GM12878 (cell line): ENCODE data around the gene CDC25C. TPM values are rescaled to one million over a fixed set of nuclear protein-coding genes. Genes with fewer than 3 reads are reported as not detected.

Source experiments
- ATAC-seq: fragments of 200-7000 bp; cut with Tn5 transposase; 3 replicates; pipeline ENCODE4 v1.9.1; 2020; ENCODE audit warnings: mild to moderate bottlenecking, moderate library complexity
- BruUV-seq: library from RNA; stranded (reverse); fragments of 400-500 nt; replicated peaks from 2 replicates; lab custom pipeline; 2021; lab: Mats Ljungman, UMichigan
- CTCF ChIA-PET: fragments of 300-600 bp; sonication (Branson Sonifier 250); formaldehyde crosslinking; extraction: SDS; loops from one replicate; lab custom pipeline; 2021; ENCODE audit warnings: inconsistent platforms; lab: Yijun Ruan, JAX
- POLR2A ChIA-PET: fragments of 350-600 bp; formaldehyde crosslinking; extraction: SDS; loops from one replicate; lab custom pipeline; 2021; ENCODE audit warnings: inconsistent platforms; lab: Charles Lee
- RAD21 ChIA-PET: fragments of 300-600 bp; sonication (Branson Sonifier 250); formaldehyde crosslinking; loops from one replicate; lab custom pipeline; 2023; ENCODE audit warnings: antibody characterized with exemption; ENCODE audit not compliant: unreplicated experiment; lab: Charles Lee
- SMC1A ChIA-PET: fragments of 300-600 bp; sonication (Branson Sonifier 250); formaldehyde crosslinking; loops from one replicate; lab custom pipeline; 2023; ENCODE audit not compliant: unreplicated experiment, uncharacterized antibody; lab: Charles Lee
- DNase-seq: peaks from one replicate; pipeline ENCODE4 v3.0.0-alpha.2; 2011; ENCODE audit warnings: low read depth, low spot score
- FAIRE-seq: peaks from 3 replicates; lab custom pipeline; 2011; peaks lifted over from hg19 to GRCh38; lab: Jason Lieb, UNC
- H2AFZ ChIP-seq: 2 replicates; pipeline ENCODE4 v1.6.0; 2011; ENCODE audit warnings: low read depth, low read length, control low read depth; ENCODE audit not compliant: control insufficient read depth
- H3K27ac ChIP-seq: 2 replicates; pipeline ENCODE4 v1.5.1; 2011; ENCODE audit warnings: control low read depth; ENCODE audit not compliant: control insufficient read depth, insufficient read depth
- H3K27me3 ChIP-seq, 2 experiments: replicated peaks in 1 of 2; 2 replicates each; pipeline versions ENCODE4 v1.6.0 to v1.6.1; 2011; ENCODE audit warnings: low read length in 1 of 2; ENCODE audit not compliant: control insufficient read depth in 2 of 2, insufficient read depth in 2 of 2
- H3K36me3 ChIP-seq, 2 experiments: 2 replicates each; pipeline ENCODE4 v1.5.1; 2011; ENCODE audit warnings: low read length in 1 of 2; ENCODE audit not compliant: control insufficient read depth in 2 of 2, insufficient read depth in 2 of 2
- H3K4me1 ChIP-seq: 2 replicates; pipeline ENCODE4 v1.6.1; 2011; ENCODE audit warnings: mild to moderate bottlenecking, low read length, moderate library complexity, mixed read lengths; ENCODE audit not compliant: control insufficient read depth, insufficient read depth
- H3K4me2 ChIP-seq: 2 replicates; pipeline ENCODE4 v1.6.0; 2011; ENCODE audit warnings: control low read depth; ENCODE audit not compliant: control insufficient read depth, insufficient read depth
- H3K4me3 ChIP-seq: fragments of 200-600 bp; sonication (generic); 2 replicates; pipeline ENCODE4 v1.5.1; 2016
- H3K79me2 ChIP-seq: 2 replicates; pipeline ENCODE4 v1.6.0; 2011; ENCODE audit warnings: low read length; ENCODE audit not compliant: control insufficient read depth, insufficient read depth
- H3K9ac ChIP-seq: 2 replicates; pipeline ENCODE4 v1.8.0; 2011; ENCODE audit warnings: low read length, control low read depth, mixed read lengths; ENCODE audit not compliant: control insufficient read depth, insufficient read depth
- H3K9me3 ChIP-seq: replicated peaks from 3 replicates; pipeline ENCODE4 v1.5.1; 2011; ENCODE audit warnings: mild to moderate bottlenecking, low read length; ENCODE audit not compliant: control insufficient read depth, insufficient read depth
- H4K20me1 ChIP-seq: 2 replicates; pipeline ENCODE4 v1.6.0; 2011; ENCODE audit not compliant: control insufficient read depth, insufficient read depth
- E2F8 ChIP-seq: fragments of 450-650 bp; IDR thresholded peaks from 2 replicates; pipeline ENCODE4 v1.6.1; 2018; ENCODE audit warnings: mild to moderate bottlenecking, low read depth, moderate library complexity; ENCODE audit not compliant: partially characterized antibody
- FOS ChIP-seq: IDR thresholded peaks from 3 replicates; pipeline ENCODE4 v1.6.1; 2011; ENCODE audit warnings: borderline replicate concordance; ENCODE audit not compliant: insufficient read length; ENCODE audit errors: extremely low read depth
- IRF4 ChIP-seq: IDR thresholded peaks from 2 replicates; pipeline ENCODE4 v1.6.1; 2011; ENCODE audit warnings: low read depth, low read length
- JUNB ChIP-seq: IDR thresholded peaks from 2 replicates; pipeline ENCODE4 v1.6.1; 2016; ENCODE audit warnings: antibody characterized with exemption, mild to moderate bottlenecking
- MAX ChIP-seq: IDR thresholded peaks from 2 replicates; pipeline ENCODE4 v1.6.1; 2012; ENCODE audit warnings: low read depth, low read length, improper control_type of control experiment
- MXI1 ChIP-seq: fragments of 150-350 bp; IDR thresholded peaks from 2 replicates; pipeline ENCODE4 v1.6.1; 2011; ENCODE audit warnings: low read depth, mild to moderate bottlenecking, inconsistent platforms, low read length, improper control_type of control experiment
- NR2C2 ChIP-seq: IDR thresholded peaks from 2 replicates; pipeline ENCODE4 v1.6.1; 2011; ENCODE audit warnings: borderline replicate concordance, low read depth; ENCODE audit not compliant: control insufficient read depth, insufficient read length
- PAX8 ChIP-seq: fragments of 450-650 bp; IDR thresholded peaks from 2 replicates; pipeline ENCODE4 v1.6.1; 2017; ENCODE audit warnings: mild to moderate bottlenecking, moderate library complexity
- PBX3 ChIP-seq: IDR thresholded peaks from 2 replicates; pipeline ENCODE4 v1.6.1; 2011; ENCODE audit warnings: mild to moderate bottlenecking, low read depth, low read length, moderate library complexity; ENCODE audit not compliant: insufficient replicate concordance
- PKNOX1 ChIP-seq: fragments of 450-650 bp; IDR thresholded peaks from 2 replicates; pipeline ENCODE4 v1.6.1; 2016; ENCODE audit warnings: mild to moderate bottlenecking
- PRDM15 ChIP-seq: fragments of 450-650 bp; formaldehyde crosslinking; IDR thresholded peaks from 2 replicates; pipeline ENCODE4 v1.4.0; 2020; ENCODE audit warnings: mild to moderate bottlenecking, moderate library complexity
- SIN3A ChIP-seq: IDR thresholded peaks from 2 replicates; pipeline ENCODE4 v1.6.1; 2012; ENCODE audit warnings: low read depth, low read length, improper control_type of control experiment
- TBL1XR1 ChIP-seq: IDR thresholded peaks from 2 replicates; pipeline ENCODE4 v1.6.1; 2012; ENCODE audit warnings: low read depth, low read length, improper control_type of control experiment
- WGBS: methylation state at CpG from one replicate; pipeline ENCODE4 v1.1.6; 2016; ENCODE audit warnings: low lambda C conversion rate; ENCODE audit not compliant: insufficient replicate concordance, insufficient coverage; ENCODE audit errors: missing lambda C conversion rate; 5-methylcytosine and 5-hydroxymethylcytosine counted together
- in situ Hi-C: fragments of 300-500 bp; cut with MboI; formaldehyde crosslinking; loops from 9 replicates; pipeline ENCODE4 v1.14.3; 2018; ENCODE audit warnings: mixed read lengths
- intact Hi-C: fragments of 100-400 bp; cut with micrococcal nuclease; formaldehyde crosslinking; loops from one replicate; pipeline ENCODE4 v1.14.2; 2022; ENCODE audit not compliant: unreplicated experiment
- polyA plus RNA-seq, 11 experiments: library from polyadenylated mRNA; depleted of rRNA in 4 of 11; unstranded in 6 of 11; stranded (reverse) in 5 of 11; fragments of >200 nt; fragmentation: Nextera tagmentation in 4 of 11; fragmentation: Illumina TruSeq in 1 of 11; extraction: Ambion mirVana in 4 of 11; extraction: Trizol in 1 of 11; gene quantifications; 1 replicate in 1 of 11; 2 replicates in 10 of 11; pipeline versions ENCODE4 v1.2.1 to v1.2.3, GENCODE V29; 2011 to 2016; ENCODE audit warnings: inconsistent platforms in 2 of 11, missing spikeins in 2 of 11, low read depth in 1 of 11
- total RNA-seq, 4 experiments: library from RNA; depleted of rRNA in 3 of 4; stranded (reverse); fragments of >200 nt in 3 of 4; fragmentation: Illumina TruSeq in 1 of 4; extraction: Trizol in 1 of 4; gene quantifications; 2 replicates each; pipeline versions ENCODE4 v1.2.1 to v1.2.3, GENCODE V29; 2013 to 2021

The CDC25C gene
- total and polyA plus RNA-seq, 10 of the 15 experiments (the other 5 are each of a cell fraction or from before 2014, with no cell fraction given): 9.2 to 30.7 (median 14.9) TPM

- FAIRE-seq: peak; percentile 98
- Histone ChIP-seq H3K27me3 (no peaks in the 10 kb centered on the region), H3K79me2 (peaks cover 58% of the 10 kb centered on the region), H3K4me1 (peaks cover 3% of the 10 kb centered on the region), H3K4me3 (peak overlapping the region; percentile 99), H2AFZ (no peak overlapping the region), H3K36me3 (no peaks in the 10 kb centered on the region), H3K4me2 (peak overlapping the region; percentile 90), H3K27ac (no peak overlapping the region), H4K20me1 (no peaks in the 10 kb centered on the region), H3K9ac (peak overlapping the region; percentile 96; the same call in 1 of the 2 replicates), H3K9me3 (no peaks in the 10 kb centered on the region)
- ChIA-PET RAD21 (interaction anchor here (0.6 to 4.0 kb wide), 7 partner anchors 15 to 220 kb away, joined by 3 to 22 read pairs (median 14); partner anchors contain the start of genes BRD8, CDC25C, FAM53C and HSPA9), SMC1A (interaction anchor here (1.0 to 6.5 kb wide), 13 partner anchors 14 to 175 kb away, joined by 3 to 102 read pairs (median 5); partner anchors contain the start of genes BRD8, CDC23, CDC25C and FAM53C), POLR2A (interaction anchor here (0.5 to 8.9 kb wide), 3 partner anchors 17 to 87 kb away, joined by 3 to 143 read pairs (median 33); partner anchors contain the start of genes CDC25C and FAM53C), CTCF (interaction anchor here (0.7 to 7.7 kb wide), 16 partner anchors 10 to 176 kb away, joined by 3 to 266 read pairs (median 8); partner anchors contain the start of genes BRD8, CDC23, CDC25C and EGR1)
- intact Hi-C loops (loop anchor here (10.0 kb wide), 1 partner anchor 320 kb away; the partner anchor contains the start of gene FAM13B), in situ Hi-C loops (no loop called here)
- no TSS peak for BruUV-seq
- peak; percentile 80 for ATAC-seq
- WGBS: 0% methylated on average over 6 of the region's 6 CpGs
- peak; percentile 76 for DNase-seq
- TF ChIP-seq MAX (peak; percentile 54; the same call in 1 of the 2 replicates), FOS (peak; percentile 22), PRDM15 (CRISPR knock-in tag) (no peak), E2F8 (no peak), SIN3A (peak; percentile 46; the same call in 1 of the 2 replicates), NR2C2 (no peak), PBX3 (peak; percentile 87), JUNB (peak; percentile 30), MXI1 (peak; percentile 77; the same call in 1 of the 2 replicates), TBL1XR1 (no peak), PKNOX1 (peak; percentile 97), PAX8 (no peak), IRF4 (peak; percentile 43; the same call in 1 of the 2 replicates)
Measured at GRCh38 chr5:138354926-138355378, 23.3 kb upstream of the CDC25C start.
